IMR-90 (cell line): ENCODE measurements around the gene ENKUR. TPM values are rescaled to one million over a fixed set of nuclear protein-coding genes. Genes with fewer than 3 reads are reported as not detected.

Experiments used
- ATAC-seq: fragments of 200-7000 bp; cut with Tn5 transposase; 2 replicates; pipeline ENCODE4 v1.9.1; 2020; ENCODE audit warnings: low read depth, mild to moderate bottlenecking, moderate library complexity
- BruUV-seq: library from RNA; stranded (reverse); fragments of 400-500 nt; replicated peaks from 2 replicates; lab custom pipeline; 2021; lab: Mats Ljungman, UMichigan
- CTCF ChIA-PET: fragments of 300-600 bp; formaldehyde crosslinking; extraction: SDS; loops from one replicate; lab custom pipeline; 2021; ENCODE audit warnings: antibody characterized with exemption; lab: Yijun Ruan, JAX
- POLR2A ChIA-PET: fragments of 300-600 bp; sonication (Branson Sonifier 250); formaldehyde crosslinking; loops from one replicate; lab custom pipeline; 2022; ENCODE audit warnings: antibody characterized with exemption; ENCODE audit not compliant: unreplicated experiment; lab: Charles Lee
- DNase-seq: peaks from one replicate; pipeline ENCODE4 v3.0.0; 2013
- H2AFZ ChIP-seq: replicated peaks from 2 replicates; pipeline ENCODE3; 2013; ENCODE audit warnings: low read length, mild to moderate bottlenecking; ENCODE audit not compliant: poor library complexity
- H2AK5ac ChIP-seq: 2 replicates; pipeline ENCODE4 v1.6.1; 2013; ENCODE audit warnings: low read depth, low read length, inconsistent platforms
- H2AK9ac ChIP-seq: replicated peaks from 2 replicates; pipeline ENCODE3; 2013; ENCODE audit warnings: mild to moderate bottlenecking, low read depth, low read length, moderate library complexity; ENCODE audit not compliant: poor library complexity
- H2BK120ac ChIP-seq: 2 replicates; pipeline ENCODE4 v1.6.1; 2013; ENCODE audit warnings: low read depth, low read length, inconsistent platforms
- H2BK15ac ChIP-seq: 3 replicates; pipeline ENCODE4 v1.6.1; 2013; ENCODE audit warnings: low read depth, low read length, inconsistent platforms
- H2BK20ac ChIP-seq: 2 replicates; pipeline ENCODE4 v1.6.1; 2013; ENCODE audit warnings: low read depth, mild to moderate bottlenecking, inconsistent platforms, low read length, moderate library complexity
- H2BK5ac ChIP-seq: 2 replicates; pipeline ENCODE4 v1.6.1; 2013; ENCODE audit warnings: mild to moderate bottlenecking, low read depth, low read length, inconsistent platforms; ENCODE audit not compliant: poor library complexity, severe bottlenecking
- H3K14ac ChIP-seq: replicated peaks from 2 replicates; pipeline ENCODE4 v1.6.1; 2013; ENCODE audit warnings: low read depth, low read length, inconsistent platforms
- H3K18ac ChIP-seq: 2 replicates; pipeline ENCODE4 v1.6.1; 2013; ENCODE audit warnings: low read depth, low read length, control low read depth
- H3K23ac ChIP-seq: 2 replicates; pipeline ENCODE4 v1.6.1; 2013; ENCODE audit warnings: low read depth, low read length, inconsistent platforms
- H3K27ac ChIP-seq: 2 replicates; pipeline ENCODE4 v1.5.1; 2013; ENCODE audit warnings: mild to moderate bottlenecking, control low read depth, low read length; ENCODE audit not compliant: insufficient read depth
- H3K27me3 ChIP-seq: 2 replicates; pipeline ENCODE4 v1.6.1; 2013; ENCODE audit warnings: low read length; ENCODE audit not compliant: control insufficient read depth, insufficient read depth
- H3K36me3 ChIP-seq: 2 replicates; pipeline ENCODE4 v1.6.1; 2013; ENCODE audit warnings: low read length, mixed read lengths; ENCODE audit not compliant: control insufficient read depth, insufficient read depth
- H3K4ac ChIP-seq: 2 replicates; pipeline ENCODE4 v1.6.1; 2013; ENCODE audit warnings: low read depth, low read length, inconsistent platforms
- H3K4me1 ChIP-seq: 2 replicates; pipeline ENCODE4 v1.6.1; 2013; ENCODE audit warnings: low read length, mixed read lengths; ENCODE audit not compliant: control insufficient read depth, insufficient read depth
- H3K4me2 ChIP-seq: 2 replicates; pipeline ENCODE4 v1.6.1; 2013; ENCODE audit warnings: low read depth, mild to moderate bottlenecking, control low read depth, low read length, moderate library complexity
- H3K4me3 ChIP-seq: 2 replicates; pipeline ENCODE4 v1.5.1; 2013; ENCODE audit warnings: low read depth, mild to moderate bottlenecking, control low read depth, low read length, moderate library complexity; ENCODE audit not compliant: insufficient read depth
- H3K56ac ChIP-seq: 2 replicates; pipeline ENCODE4 v1.6.1; 2013; ENCODE audit warnings: low read length, inconsistent platforms; ENCODE audit not compliant: insufficient read depth; ENCODE audit errors: extremely low read depth
- H3K79me1 ChIP-seq, 2 experiments: 2 replicates each; pipeline ENCODE4 v1.6.1; 2013; ENCODE audit warnings: low read length in 2 of 2, inconsistent platforms in 1 of 2, low read depth in 1 of 2
- H3K9ac ChIP-seq: 2 replicates; pipeline ENCODE4 v1.6.1; 2013; ENCODE audit warnings: low read depth, low read length, control low read depth
- H3K9me1 ChIP-seq: 2 replicates; pipeline ENCODE4 v1.6.1; 2013; ENCODE audit warnings: low read length, inconsistent platforms; ENCODE audit not compliant: insufficient read depth
- H3K9me3 ChIP-seq: 2 replicates; pipeline ENCODE4 v1.6.1; 2013; ENCODE audit warnings: low read length; ENCODE audit not compliant: control insufficient read depth, insufficient read depth
- H4K20me1 ChIP-seq: 2 replicates; pipeline ENCODE4 v1.6.1; 2013; ENCODE audit warnings: low read length, inconsistent platforms; ENCODE audit not compliant: insufficient read depth
- H4K5ac ChIP-seq: 2 replicates; pipeline ENCODE4 v1.6.1; 2013; ENCODE audit warnings: mild to moderate bottlenecking, low read depth, low read length, control low read depth
- H4K8ac ChIP-seq, 2 experiments: 2 replicates each; pipeline ENCODE4 v1.6.1; 2013; ENCODE audit warnings: low read depth in 2 of 2, low read length in 2 of 2, control low read depth in 1 of 2, inconsistent platforms in 1 of 2
- H4K91ac ChIP-seq: 2 replicates; pipeline ENCODE4 v1.6.1; 2013; ENCODE audit warnings: low read depth, low read length, inconsistent platforms; ENCODE audit not compliant: insufficient read depth
- BHLHE40 ChIP-seq: fragments of 150-350 bp; IDR thresholded peaks from 2 replicates; pipeline ENCODE4 v1.6.1; 2016; ENCODE audit warnings: mild to moderate bottlenecking, low read depth, low read length
- CEBPB ChIP-seq: IDR thresholded peaks from 2 replicates; pipeline ENCODE4 v1.6.1; 2012; ENCODE audit warnings: low read depth, low read length, improper control_type of control experiment
- CHD1 ChIP-seq: IDR thresholded peaks from 2 replicates; pipeline ENCODE4 v1.6.1; 2012; ENCODE audit warnings: low read depth, low read length, improper control_type of control experiment
- CTCF ChIP-seq: conservative IDR thresholded peaks from 2 replicates; pipeline ENCODE4 v1.5.1; 2012; ENCODE audit warnings: mild to moderate bottlenecking, low read depth, low read length, improper control_type of control experiment
- FOS ChIP-seq: fragments of 150-350 bp; IDR thresholded peaks from 2 replicates; pipeline ENCODE4 v1.6.1; 2016; ENCODE audit warnings: low read depth, low read length
- MAFK ChIP-seq: IDR thresholded peaks from 2 replicates; pipeline ENCODE4 v1.6.1; 2012; ENCODE audit warnings: low read depth, low read length, improper control_type of control experiment
- MAZ ChIP-seq: IDR thresholded peaks from 2 replicates; pipeline ENCODE4 v1.6.1; 2012; ENCODE audit warnings: low read depth, mild to moderate bottlenecking, low read length, improper control_type of control experiment, moderate library complexity, borderline replicate concordance
- MXI1 ChIP-seq: IDR thresholded peaks from 2 replicates; pipeline ENCODE4 v1.6.1; 2012; ENCODE audit warnings: low read depth, mild to moderate bottlenecking, low read length, moderate library complexity, borderline replicate concordance
- NFE2L2 ChIP-seq: fragments of 150-350 bp; IDR thresholded peaks from 2 replicates; pipeline ENCODE4 v1.6.1; 2016; ENCODE audit warnings: low read depth, mild to moderate bottlenecking, low read length
- POLR2A ChIP-seq: IDR thresholded peaks from 2 replicates; pipeline ENCODE4 v1.6.1; 2012; ENCODE audit warnings: mild to moderate bottlenecking, low read depth, low read length
- RAD21 ChIP-seq: IDR thresholded peaks from 2 replicates; pipeline ENCODE4 v1.6.1; 2012; ENCODE audit warnings: low read length, improper control_type of control experiment
- RCOR1 ChIP-seq: IDR thresholded peaks from 2 replicates; pipeline ENCODE4 v1.6.1; 2012; ENCODE audit warnings: mild to moderate bottlenecking, low read length, improper control_type of control experiment; ENCODE audit not compliant: insufficient replicate concordance
- RFX5 ChIP-seq: IDR thresholded peaks from 2 replicates; pipeline ENCODE4 v1.8.0; 2012; ENCODE audit warnings: low read depth, mild to moderate bottlenecking, low read length, moderate library complexity
- SMC3 ChIP-seq: fragments of 150-350 bp; IDR thresholded peaks from 2 replicates; pipeline ENCODE4 v1.6.1; 2016; ENCODE audit warnings: low read depth, mild to moderate bottlenecking, antibody characterized with exemption, low read length, moderate library complexity
- WGBS, 2 experiments: methylation state at CpG; one replicate each; pipeline versions ENCODE4 v1.1.5 to v1.1.7; 2013; ENCODE audit warnings: missing lambda C conversion rate in 2 of 2; ENCODE audit not compliant: insufficient read length in 1 of 2; ENCODE audit errors: extremely low coverage in 2 of 2; 5-methylcytosine and 5-hydroxymethylcytosine counted together
- dilution Hi-C: fragments of 300-500 bp; cut with HindIII; formaldehyde crosslinking; loops from one replicate; pipeline ENCODE4 v1.14.3; 2018; ENCODE audit warnings: low sequenced_read_pairs; ENCODE audit not compliant: unreplicated experiment
- in situ Hi-C: fragments of 300-500 bp; cut with MboI; formaldehyde crosslinking; loops from 3 replicates; pipeline ENCODE4 v1.14.3; 2019; ENCODE audit warnings: low sequenced_read_pairs, inconsistent platforms, mixed read lengths
- intact Hi-C: fragments of 100-400 bp; cut with micrococcal nuclease; formaldehyde crosslinking; loops from 2 replicates; pipeline ENCODE4 v1.10.0; 2022
- polyA plus RNA-seq, 3 experiments: library from polyadenylated mRNA; depleted of rRNA; stranded (reverse); fragments of >200 nt; gene quantifications; 2 replicates each; pipeline ENCODE4 v1.2.3, GENCODE V29; 2012; ENCODE audit warnings: low replicate concordance in 1 of 3
- total RNA-seq: library from RNA; depleted of rRNA; stranded (reverse); fragments of >200 nt; gene quantifications from 2 replicates; pipeline ENCODE4 v1.2.3, GENCODE V29; 2012
- TF ChIP-seq, protein P1 (sequence below): fragments of 150-350 bp; IDR thresholded peaks from 2 replicates; pipeline ENCODE4 v1.6.1; 2017; ENCODE audit warnings: mild to moderate bottlenecking, antibody characterized with exemption, low read length, low read depth
- TF ChIP-seq, protein P2 (sequence below): fragments of 150-350 bp; IDR thresholded peaks from 2 replicates; pipeline ENCODE4 v1.6.1; 2016; ENCODE audit warnings: low read depth, mild to moderate bottlenecking, low read length, moderate library complexity, borderline replicate concordance

The ENKUR gene
- total and polyA plus RNA-seq, 2 of the 4 experiments (the other 2 are of a cell fraction), result not detected

DNA sequence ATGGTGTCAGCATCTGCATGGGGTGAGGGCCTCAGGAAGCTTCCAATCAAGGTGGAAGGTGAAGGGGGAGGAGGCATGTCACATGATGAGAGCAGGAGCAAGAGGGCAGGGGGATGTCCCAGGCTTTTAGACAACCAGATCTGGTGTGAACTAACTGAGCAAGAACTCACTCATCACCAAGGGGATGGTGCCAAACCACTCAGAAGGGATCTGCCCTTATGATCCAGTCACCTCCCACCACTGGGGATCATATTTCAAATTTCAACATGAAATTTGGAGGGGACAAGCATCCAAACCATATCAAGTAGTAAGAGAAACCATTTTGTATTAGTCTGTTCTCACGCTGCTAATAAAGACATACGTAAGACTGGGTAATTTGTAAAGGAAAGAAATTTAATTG lies 34.0 kb upstream of the ENKUR start:
- H3K27ac ChIP-seq, result no peak overlapping the region
- DNase-seq (no peak), ATAC-seq (no peak)
- intact Hi-C loops, result no loop called here
- no peaks in the 10 kb centered on the region for H3K9me1 ChIP-seq
- no peak overlapping the region for H2AFZ ChIP-seq
- H3K4ac ChIP-seq, result no peak overlapping the region
- no peak overlapping the region for H3K14ac ChIP-seq
- no peak overlapping the region for H3K9ac ChIP-seq
- H3K9me3 ChIP-seq, result peaks cover 3% of the 10 kb centered on the region
- BruUV-seq, result no TSS peak
- TF ChIP-seq MAZ, result no peak
- TF ChIP-seq BHLHE40, result no peak
- TF ChIP-seq NFE2L2, result no peak
- TF ChIP-seq RCOR1, result no peak
- no peak for TF ChIP-seq RFX5
- TF ChIP-seq FOS, result no peak
- no peak for TF ChIP-seq CTCF
- TF ChIP-seq, protein P1, sequence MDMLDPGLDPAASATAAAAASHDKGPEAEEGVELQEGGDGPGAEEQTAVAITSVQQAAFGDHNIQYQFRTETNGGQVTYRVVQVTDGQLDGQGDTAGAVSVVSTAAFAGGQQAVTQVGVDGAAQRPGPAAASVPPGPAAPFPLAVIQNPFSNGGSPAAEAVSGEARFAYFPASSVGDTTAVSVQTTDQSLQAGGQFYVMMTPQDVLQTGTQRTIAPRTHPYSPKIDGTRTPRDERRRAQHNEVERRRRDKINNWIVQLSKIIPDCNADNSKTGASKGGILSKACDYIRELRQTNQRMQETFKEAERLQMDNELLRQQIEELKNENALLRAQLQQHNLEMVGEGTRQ, result no peak
- TF ChIP-seq, protein P2, sequence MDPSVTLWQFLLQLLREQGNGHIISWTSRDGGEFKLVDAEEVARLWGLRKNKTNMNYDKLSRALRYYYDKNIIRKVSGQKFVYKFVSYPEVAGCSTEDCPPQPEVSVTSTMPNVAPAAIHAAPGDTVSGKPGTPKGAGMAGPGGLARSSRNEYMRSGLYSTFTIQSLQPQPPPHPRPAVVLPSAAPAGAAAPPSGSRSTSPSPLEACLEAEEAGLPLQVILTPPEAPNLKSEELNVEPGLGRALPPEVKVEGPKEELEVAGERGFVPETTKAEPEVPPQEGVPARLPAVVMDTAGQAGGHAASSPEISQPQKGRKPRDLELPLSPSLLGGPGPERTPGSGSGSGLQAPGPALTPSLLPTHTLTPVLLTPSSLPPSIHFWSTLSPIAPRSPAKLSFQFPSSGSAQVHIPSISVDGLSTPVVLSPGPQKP, result no peak
- TF ChIP-seq SMC3, result no peak
- no peak for TF ChIP-seq CEBPB
- no peak for TF ChIP-seq POLR2A
- no peak for TF ChIP-seq MXI1
- TF ChIP-seq CHD1, result no peak
- TF ChIP-seq MAFK, result no peak
- TF ChIP-seq RAD21, result no peak
- no peak overlapping the region for H4K5ac ChIP-seq
- no peaks in the 10 kb centered on the region for H4K20me1 ChIP-seq
- peaks cover 12% of the 10 kb centered on the region for H3K27me3 ChIP-seq
- POLR2A ChIA-PET, result no interaction called here
- H3K4me2 ChIP-seq, result no peak overlapping the region
- H2BK120ac ChIP-seq, result no peak overlapping the region
- no peaks in the 10 kb centered on the region for H3K79me1 ChIP-seq
- CTCF ChIA-PET, result interaction anchor here (0.7 kb wide), 1 partner anchor 400 kb away, joined by 3 read pairs; no protein-coding TSS in a partner anchor
- no peak overlapping the region for H2BK20ac ChIP-seq
- H3K4me1 ChIP-seq, result no peaks in the 10 kb centered on the region
- no peak overlapping the region for H4K8ac ChIP-seq
- no peak overlapping the region for H3K18ac ChIP-seq
- H3K56ac ChIP-seq, result no peak overlapping the region
- H2AK9ac ChIP-seq, result no peak overlapping the region
- no peaks in the 10 kb centered on the region for H3K36me3 ChIP-seq
- no peak overlapping the region for H3K23ac ChIP-seq
- dilution Hi-C loops, result no loop called here
- H2BK15ac ChIP-seq, result no peak overlapping the region
- no peak overlapping the region for H2BK5ac ChIP-seq
- no CpG with 5 or more reads among the region's 2 CpGs for WGBS, 2 experiments
- no peak overlapping the region for H4K91ac ChIP-seq
- H3K4me3 ChIP-seq, result no peak overlapping the region
- no peak overlapping the region for H2AK5ac ChIP-seq
- in situ Hi-C loops, result no loop called here
